Fibroblast of mammary gland (primary cell): Measurements from ENCODE around the gene ABCA7.
A peak's percentile ranks its signal among the peaks of the same experiment; 100 is the strongest.

Source experiments
- DNase-seq: peaks from one replicate; pipeline ENCODE4 v3.0.0-alpha.2; 2010; ENCODE audit warnings: low read depth
- H3K4me3 ChIP-seq: 2 replicates; pipeline ENCODE4 v1.5.1; 2011; ENCODE audit warnings: low read depth, mild to moderate bottlenecking, low read length, moderate library complexity; ENCODE audit not compliant: control insufficient read depth
- CTCF ChIP-seq: conservative IDR thresholded peaks from 2 replicates; pipeline ENCODE4 v1.5.1; 2011; ENCODE audit warnings: low read depth, low read length, inconsistent platforms; ENCODE audit not compliant: control insufficient read depth, insufficient read depth

Gene ABCA7

GRCh38 chr19:1097810-1098176 is 57.9 kb downstream of the ABCA7 start:
- no peak for TF ChIP-seq CTCF
- no peak overlapping the region for H3K4me3 ChIP-seq
- no peak for DNase-seq

- no peak for TF ChIP-seq CTCF
- peak; percentile 51 for DNase-seq
- no peak overlapping the region for H3K4me3 ChIP-seq
Observed at GRCh38 chr19:1098177-1099051, 58.5 kb downstream of the ABCA7 start.

DNA sequence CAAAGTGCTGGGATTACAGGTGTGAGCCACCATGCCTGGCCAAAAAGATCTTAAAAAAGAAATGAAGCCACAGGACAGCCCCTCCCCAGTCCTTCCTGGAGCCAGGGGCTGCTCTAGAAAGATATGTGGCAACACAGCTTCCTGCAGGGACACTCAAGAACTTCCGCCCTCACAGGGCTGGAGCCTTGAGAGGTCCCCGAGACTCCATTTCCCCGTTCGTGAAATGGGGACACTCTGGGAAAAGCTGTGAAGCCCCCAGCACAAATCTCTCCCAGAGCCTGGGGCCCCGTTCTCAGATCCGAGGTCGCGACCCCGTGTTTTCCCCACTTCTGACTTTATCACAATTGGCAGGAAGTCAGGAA is 61.4 kb downstream of the ABCA7 start:
- TF ChIP-seq CTCF: no peak
- DNase-seq: no peak
- H3K4me3 ChIP-seq: no peak overlapping the region

DNA sequence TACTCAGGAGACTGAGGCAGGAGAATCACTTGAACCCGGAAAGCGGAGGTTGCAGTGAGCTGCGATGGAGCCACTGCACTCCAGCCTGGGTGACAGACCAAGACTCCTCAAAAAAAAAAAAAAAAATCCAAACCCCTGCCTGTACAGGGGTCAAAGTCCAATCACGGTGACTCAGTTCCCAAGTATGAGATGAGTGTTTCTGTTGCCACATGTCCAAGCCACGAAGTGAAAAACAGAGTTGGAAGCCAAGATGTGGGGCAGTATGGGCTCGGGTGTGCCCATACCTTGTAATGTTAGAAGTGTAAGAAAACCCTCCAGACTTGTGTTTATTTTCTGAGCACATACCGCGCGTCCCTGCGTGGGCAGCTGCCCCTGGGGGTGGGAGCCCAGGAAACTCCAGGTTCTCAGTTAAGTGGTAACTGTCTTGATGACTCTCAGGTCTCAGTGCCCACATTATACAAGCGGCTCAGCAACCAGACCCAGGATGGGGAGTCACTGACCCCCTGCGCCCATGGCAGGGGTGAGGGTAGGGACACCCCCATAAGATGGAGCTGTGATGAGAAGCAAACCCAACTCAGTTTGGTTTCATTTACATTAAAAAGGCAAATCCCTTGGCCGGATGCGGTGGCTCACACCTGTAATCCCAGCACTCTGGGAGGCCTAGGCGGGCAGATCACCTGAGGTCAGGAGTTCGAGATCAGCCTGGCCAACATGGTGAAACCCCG is 62.7 kb downstream of the ABCA7 start:
- no peak for TF ChIP-seq CTCF
- DNase-seq: peak; percentile 100
- no peak overlapping the region for H3K4me3 ChIP-seq

- TF ChIP-seq CTCF: no peak
- DNase-seq: peak; percentile 66
- H3K4me3 ChIP-seq: peak overlapping the region; percentile 16
Observed at GRCh38 chr19:1103132-1103707, 63.3 kb downstream of the ABCA7 start.

DNA sequence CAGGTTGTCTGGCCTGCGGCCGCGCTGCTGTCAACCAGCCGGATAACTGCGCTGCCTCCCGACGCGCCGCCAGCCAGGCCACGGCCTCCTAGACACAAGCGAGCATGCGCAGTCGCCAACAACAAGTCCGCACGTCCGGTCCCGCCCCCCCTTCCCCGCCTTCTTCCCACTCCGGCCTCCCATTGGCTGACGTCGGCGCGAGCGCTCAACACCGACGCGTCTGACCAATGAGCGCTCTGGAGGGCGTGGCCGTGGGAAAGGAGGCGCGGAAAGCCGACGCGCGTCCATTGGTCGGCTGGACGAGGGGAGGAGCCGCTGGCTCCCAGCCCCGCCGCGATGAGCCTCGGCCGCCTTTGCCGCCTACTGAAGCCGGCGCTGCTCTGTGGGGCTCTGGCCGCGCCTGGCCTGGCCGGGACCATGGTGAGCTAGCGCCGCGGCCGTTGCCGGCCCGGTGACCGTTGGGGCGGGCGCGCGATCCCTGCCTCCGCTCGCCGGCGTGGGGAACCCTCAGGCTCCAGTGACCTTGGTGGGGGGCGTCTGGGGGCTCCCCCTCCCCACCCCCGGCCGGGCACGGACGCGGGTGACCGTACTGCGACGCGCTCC is 63.9 kb downstream of the ABCA7 start, which contains the start of gene GPX4:
GPX4 (plus strand) TSS at position 287 of the 603 bp plus-strand sequence; CDS start at position 337, 50 bp downstream.
- H3K4me3 ChIP-seq: peak within 1 kb of the TSS; percentile 61
- TF ChIP-seq CTCF: no peak
- peak; percentile 99 for DNase-seq
